SK-N-SH (cell line): ENCODE data around the gene LAMA1. TPM values are rescaled to one million over a fixed set of nuclear protein-coding genes. Genes with fewer than 3 reads are reported as not detected.

Source experiments
- CTCF ChIA-PET: fragments of 300-600, 350-600 bp; formaldehyde crosslinking; extraction: SDS; loops from one replicate; lab custom pipeline; 2021; lab: Yijun Ruan, JAX
- POLR2A ChIA-PET: fragments of 350-600 bp; sonication (Branson Sonifier 250); formaldehyde crosslinking; extraction: SDS; loops from one replicate; lab custom pipeline; 2020; ENCODE audit warnings: antibody characterized with exemption, inconsistent platforms; lab: Yijun Ruan, JAX
- DNase-seq: peaks from one replicate; pipeline ENCODE4 v3.0.0; 2012
- H2AFZ ChIP-seq: fragments of 200-600 bp; sonication (generic); 2 replicates; pipeline ENCODE4 v1.8.1; 2016; ENCODE audit warnings: antibody characterized with exemption, mild to moderate bottlenecking, low read depth
- H3F3A ChIP-seq: fragments of 200-600 bp; sonication (generic); replicated peaks from 2 replicates; pipeline ENCODE3; 2016; ENCODE audit warnings: antibody characterized with exemption, mild to moderate bottlenecking; ENCODE audit not compliant: insufficient read depth
- H3K27ac ChIP-seq, 2 experiments: fragments of 200-500 bp in 1 of 2; fragments of 200-600 bp in 1 of 2; sonication (Bioruptor generic) in 1 of 2; sonication (generic), shearing (Covaris generic) in 1 of 2; 2 replicates each; pipeline versions ENCODE4 v1.5.1 to v1.6.1; 2014 to 2016; ENCODE audit warnings: low read depth in 2 of 2, inconsistent platforms in 1 of 2, low read length in 1 of 2, mild to moderate bottlenecking in 1 of 2, mixed read lengths in 1 of 2
- H3K27me3 ChIP-seq: fragments of 200-600 bp; sonication (generic), shearing (Covaris generic); 2 replicates; pipeline ENCODE4 v1.6.1; 2016; ENCODE audit warnings: mixed run types; ENCODE audit not compliant: insufficient read depth
- H3K36me3 ChIP-seq, 2 experiments: fragments of 200-500 bp in 1 of 2; fragments of 200-600 bp in 1 of 2; sonication (Bioruptor generic) in 1 of 2; sonication (generic) in 1 of 2; replicated peaks in 1 of 2; 2 replicates each; pipeline versions ENCODE3 to v1.5.1; 2014 to 2016; ENCODE audit warnings: low read length in 1 of 2, mild to moderate bottlenecking in 1 of 2; ENCODE audit not compliant: insufficient read depth in 2 of 2, control insufficient read depth in 1 of 2
- H3K4me1 ChIP-seq, 2 experiments: fragments of 200-500 bp in 1 of 2; fragments of 200-600 bp in 1 of 2; sonication (Bioruptor generic) in 1 of 2; sonication (generic), shearing (Covaris generic) in 1 of 2; 2 replicates each; pipeline versions ENCODE4 v1.5.1 to v1.6.1; 2014 to 2016; ENCODE audit warnings: low read depth in 1 of 2, low read length in 1 of 2, mixed run types in 1 of 2; ENCODE audit not compliant: insufficient read depth in 2 of 2, control insufficient read depth in 1 of 2
- H3K4me2 ChIP-seq: fragments of 200-600 bp; sonication (generic), shearing (Covaris generic); 2 replicates; pipeline ENCODE4 v1.6.1; 2017; ENCODE audit warnings: mixed run types
- H3K4me3 ChIP-seq, 2 experiments: fragments of 200-500 bp in 1 of 2; fragments of 200-600 bp in 1 of 2; sonication (Bioruptor generic) in 1 of 2; sonication (generic), shearing (Covaris generic) in 1 of 2; 2 replicates each; pipeline versions ENCODE4 v1.5.1 to v1.8.1; 2014 to 2016; ENCODE audit warnings: low read depth in 2 of 2, inconsistent platforms in 1 of 2, low read length in 1 of 2, mild to moderate bottlenecking in 1 of 2, mixed read lengths in 1 of 2, moderate library complexity in 1 of 2
- H3K79me2 ChIP-seq: fragments of 200-600 bp; sonication (generic); 2 replicates; pipeline ENCODE4 v1.8.1; 2017; ENCODE audit warnings: mild to moderate bottlenecking; ENCODE audit not compliant: insufficient read depth
- H3K9ac ChIP-seq: fragments of 200-600 bp; sonication (generic); 2 replicates; pipeline ENCODE4 v1.6.1; 2017; ENCODE audit warnings: mixed run types
- H3K9me2 ChIP-seq: fragments of 200-600 bp; sonication (generic); 2 replicates; pipeline ENCODE4 v1.6.1; 2017; ENCODE audit warnings: mixed run types
- H3K9me3 ChIP-seq: fragments of 200-600 bp; sonication (generic); 2 replicates; pipeline ENCODE4 v1.6.1; 2017; ENCODE audit warnings: mixed run types, mild to moderate bottlenecking, moderate library complexity
- H4K20me1 ChIP-seq: fragments of 200-600 bp; sonication (generic); 2 replicates; pipeline ENCODE4 v1.6.1; 2017; ENCODE audit warnings: mild to moderate bottlenecking, mixed run types; ENCODE audit not compliant: insufficient read depth
- ELF1 ChIP-seq: IDR thresholded peaks from 2 replicates; pipeline ENCODE4 v1.4.0; 2012
- EZH2phosphoT487 ChIP-seq: fragments of 200-600 bp; sonication (generic); IDR thresholded peaks from 2 replicates; pipeline ENCODE4 v1.6.1; 2017; ENCODE audit warnings: low read depth, mixed run types, mild to moderate bottlenecking, antibody characterized with exemption, moderate library complexity, borderline replicate concordance
- FOSL2 ChIP-seq: IDR thresholded peaks from 2 replicates; pipeline ENCODE4 v1.4.0; 2012; ENCODE audit warnings: low read depth, mild to moderate bottlenecking, moderate library complexity, borderline replicate concordance
- FOXM1 ChIP-seq: IDR thresholded peaks from 2 replicates; pipeline ENCODE4 v1.4.0; 2012; ENCODE audit warnings: low read depth, mild to moderate bottlenecking
- JUND ChIP-seq: IDR thresholded peaks from 2 replicates; pipeline ENCODE4 v1.4.0; 2012
- MXI1 ChIP-seq: IDR thresholded peaks from 2 replicates; pipeline ENCODE4 v1.6.1; 2012; ENCODE audit warnings: mild to moderate bottlenecking, low read depth, low read length, improper control_type of control experiment
- NFIC ChIP-seq: IDR thresholded peaks from 2 replicates; pipeline ENCODE4 v1.4.0; 2012; ENCODE audit warnings: borderline replicate concordance
- NRF1 ChIP-seq: IDR thresholded peaks from 2 replicates; pipeline ENCODE4 v1.6.1; 2012; ENCODE audit warnings: low read depth, mild to moderate bottlenecking, low read length
- RCOR1 ChIP-seq: fragments of 150-350 bp; IDR thresholded peaks from 2 replicates; pipeline ENCODE4 v1.6.1; 2017; ENCODE audit warnings: antibody characterized with exemption, low read length
- SIN3A ChIP-seq: IDR thresholded peaks from 2 replicates; pipeline ENCODE4 v1.6.1; 2012; ENCODE audit warnings: low read depth, mild to moderate bottlenecking, low read length, moderate library complexity, borderline replicate concordance
- SMC3 ChIP-seq: IDR thresholded peaks from 2 replicates; pipeline ENCODE4 v1.6.1; 2012; ENCODE audit warnings: low read depth, low read length, improper control_type of control experiment
- TAF1 ChIP-seq: IDR thresholded peaks from 2 replicates; pipeline ENCODE4 v1.6.1; 2012; ENCODE audit warnings: low read depth, mild to moderate bottlenecking, low read length, moderate library complexity, borderline replicate concordance
- TCF12 ChIP-seq: IDR thresholded peaks from 2 replicates; pipeline ENCODE4 v1.4.0; 2012
- TEAD4 ChIP-seq: IDR thresholded peaks from 2 replicates; pipeline ENCODE4 v1.4.0; 2012; ENCODE audit warnings: mild to moderate bottlenecking, borderline replicate concordance; ENCODE audit not compliant: insufficient read depth
- YY1 ChIP-seq: IDR thresholded peaks from 2 replicates; pipeline ENCODE4 v1.4.0; 2012; ENCODE audit warnings: low read depth, mild to moderate bottlenecking
- WGBS: methylation state at CpG from one replicate; pipeline ENCODE4 v1.1.6; 2017; ENCODE audit warnings: low lambda C conversion rate; 5-methylcytosine and 5-hydroxymethylcytosine counted together
- polyA plus RNA-seq, 3 experiments: library from polyadenylated mRNA; depleted of rRNA; stranded (reverse); fragments of >200 nt; gene quantifications; 2 replicates each; pipeline ENCODE4 v1.2.3, GENCODE V29; 2012
- TF ChIP-seq, protein P1 (sequence below): IDR thresholded peaks from 2 replicates; pipeline ENCODE4 v1.6.1; 2012; ENCODE audit warnings: mild to moderate bottlenecking, low read depth, low read length, moderate library complexity
- TF ChIP-seq, protein P2 (sequence below): IDR thresholded peaks from 2 replicates; pipeline ENCODE4 v1.4.0; 2012; ENCODE audit warnings: low read depth, borderline replicate concordance
- TF ChIP-seq, protein P3 (sequence below): IDR thresholded peaks from 2 replicates; pipeline ENCODE4; 2012
- TF ChIP-seq, protein P4 (sequence below): IDR thresholded peaks from 2 replicates; pipeline ENCODE4 v1.4.0; 2012; ENCODE audit warnings: low read depth, borderline replicate concordance

LAMA1 gene
- polyA plus RNA-seq, 1 of the 3 experiments (the other 2 are of a cell fraction), result 0.07 TPM

DNA sequence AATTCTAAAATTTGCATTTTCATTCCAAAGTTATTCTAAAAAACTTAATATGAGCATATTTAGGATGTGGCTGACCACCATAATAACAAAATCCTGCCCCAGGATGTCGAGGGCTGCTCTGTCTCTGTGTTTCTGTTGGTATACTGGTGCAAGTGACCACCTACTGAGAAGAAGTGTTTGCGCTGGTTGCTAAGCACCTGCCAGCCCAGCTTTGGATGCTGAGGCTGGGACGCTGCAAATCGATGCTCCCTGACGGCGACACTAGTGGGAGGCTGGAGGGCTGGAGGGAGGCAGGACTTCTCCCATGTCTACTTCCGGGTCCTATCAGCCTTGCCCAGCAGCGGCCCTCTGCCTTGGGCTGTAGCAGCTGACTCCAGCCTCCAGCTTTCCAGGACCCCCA is 45.0 kb downstream of the LAMA1 start:
- H3K4me3 ChIP-seq, result no peak overlapping the region
- no peaks in the 10 kb centered on the region for H3K79me2 ChIP-seq
- no peaks in the 10 kb centered on the region for H3K9me3 ChIP-seq
- no peak overlapping the region for H2AFZ ChIP-seq
- no peak overlapping the region for H3K9ac ChIP-seq
- H3K36me3 ChIP-seq, result no peaks in the 10 kb centered on the region
- no peak overlapping the region for H3K27ac ChIP-seq
- no peak for TF ChIP-seq EZH2phosphoT487
- no peak for TF ChIP-seq ELF1
- TF ChIP-seq, protein P1, sequence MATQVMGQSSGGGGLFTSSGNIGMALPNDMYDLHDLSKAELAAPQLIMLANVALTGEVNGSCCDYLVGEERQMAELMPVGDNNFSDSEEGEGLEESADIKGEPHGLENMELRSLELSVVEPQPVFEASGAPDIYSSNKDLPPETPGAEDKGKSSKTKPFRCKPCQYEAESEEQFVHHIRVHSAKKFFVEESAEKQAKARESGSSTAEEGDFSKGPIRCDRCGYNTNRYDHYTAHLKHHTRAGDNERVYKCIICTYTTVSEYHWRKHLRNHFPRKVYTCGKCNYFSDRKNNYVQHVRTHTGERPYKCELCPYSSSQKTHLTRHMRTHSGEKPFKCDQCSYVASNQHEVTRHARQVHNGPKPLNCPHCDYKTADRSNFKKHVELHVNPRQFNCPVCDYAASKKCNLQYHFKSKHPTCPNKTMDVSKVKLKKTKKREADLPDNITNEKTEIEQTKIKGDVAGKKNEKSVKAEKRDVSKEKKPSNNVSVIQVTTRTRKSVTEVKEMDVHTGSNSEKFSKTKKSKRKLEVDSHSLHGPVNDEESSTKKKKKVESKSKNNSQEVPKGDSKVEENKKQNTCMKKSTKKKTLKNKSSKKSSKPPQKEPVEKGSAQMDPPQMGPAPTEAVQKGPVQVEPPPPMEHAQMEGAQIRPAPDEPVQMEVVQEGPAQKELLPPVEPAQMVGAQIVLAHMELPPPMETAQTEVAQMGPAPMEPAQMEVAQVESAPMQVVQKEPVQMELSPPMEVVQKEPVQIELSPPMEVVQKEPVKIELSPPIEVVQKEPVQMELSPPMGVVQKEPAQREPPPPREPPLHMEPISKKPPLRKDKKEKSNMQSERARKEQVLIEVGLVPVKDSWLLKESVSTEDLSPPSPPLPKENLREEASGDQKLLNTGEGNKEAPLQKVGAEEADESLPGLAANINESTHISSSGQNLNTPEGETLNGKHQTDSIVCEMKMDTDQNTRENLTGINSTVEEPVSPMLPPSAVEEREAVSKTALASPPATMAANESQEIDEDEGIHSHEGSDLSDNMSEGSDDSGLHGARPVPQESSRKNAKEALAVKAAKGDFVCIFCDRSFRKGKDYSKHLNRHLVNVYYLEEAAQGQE, result no peak
- TF ChIP-seq RCOR1, result no peak
- TF ChIP-seq TAF1, result no peak
- no peak for TF ChIP-seq FOSL2
- TF ChIP-seq NFIC, result no peak
- TF ChIP-seq, protein P2, sequence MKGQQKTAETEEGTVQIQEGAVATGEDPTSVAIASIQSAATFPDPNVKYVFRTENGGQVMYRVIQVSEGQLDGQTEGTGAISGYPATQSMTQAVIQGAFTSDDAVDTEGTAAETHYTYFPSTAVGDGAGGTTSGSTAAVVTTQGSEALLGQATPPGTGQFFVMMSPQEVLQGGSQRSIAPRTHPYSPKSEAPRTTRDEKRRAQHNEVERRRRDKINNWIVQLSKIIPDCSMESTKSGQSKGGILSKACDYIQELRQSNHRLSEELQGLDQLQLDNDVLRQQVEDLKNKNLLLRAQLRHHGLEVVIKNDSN, result no peak
- no peak overlapping the region for H3K4me2 ChIP-seq
- WGBS, result 66% methylated on average over 8 of the region's 8 CpGs
- CTCF ChIA-PET, result no interaction called here
- no peaks in the 10 kb centered on the region; a peak in 1 of 4 replicates for H3K4me1 ChIP-seq
- no peaks in the 10 kb centered on the region for H3K9me2 ChIP-seq
- no peaks in the 10 kb centered on the region for H3K27me3 ChIP-seq
- H3F3A ChIP-seq, result no peaks in the 10 kb centered on the region
- POLR2A ChIA-PET, result no interaction called here
- no peak for DNase-seq
- no peaks in the 10 kb centered on the region for H4K20me1 ChIP-seq

DNA sequence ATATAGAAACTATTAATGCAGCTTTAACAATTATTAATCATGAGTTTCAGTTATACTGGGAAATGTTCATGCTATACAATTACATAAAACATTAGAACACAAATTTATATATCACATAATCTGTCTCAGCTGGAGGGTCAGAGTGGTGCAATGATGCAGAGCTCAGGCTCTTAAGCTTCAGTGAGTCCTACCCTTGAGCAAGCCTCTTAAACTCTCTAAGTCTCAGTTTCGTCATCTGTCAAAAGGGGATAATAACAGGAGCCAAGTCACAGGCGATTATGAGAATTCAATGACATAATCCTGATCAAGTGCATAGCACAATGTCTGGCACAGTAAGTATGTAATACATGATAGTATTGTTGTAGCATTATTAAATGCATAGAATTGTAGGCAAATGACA is 46.0 kb downstream of the LAMA1 start:
- no peak overlapping the region for H3K4me3 ChIP-seq
- H3K4me2 ChIP-seq, result no peak overlapping the region
- no peaks in the 10 kb centered on the region for H3K9me3 ChIP-seq
- H3K36me3 ChIP-seq, result no peaks in the 10 kb centered on the region
- no peaks in the 10 kb centered on the region; a peak in 1 of 4 replicates for H3K4me1 ChIP-seq
- H3K9ac ChIP-seq, result no peak overlapping the region
- no peaks in the 10 kb centered on the region for H3K9me2 ChIP-seq
- DNase-seq, result no peak
- no peaks in the 10 kb centered on the region for H3K79me2 ChIP-seq
- no peaks in the 10 kb centered on the region for H3K27me3 ChIP-seq
- H2AFZ ChIP-seq, result no peak overlapping the region
- CTCF ChIA-PET, result interaction anchor here (1.0 to 1.9 kb wide), 3 partner anchors 10 to 105 kb away, joined by 4 to 7 read pairs (median 6); no protein-coding TSS in a partner anchor
- no peaks in the 10 kb centered on the region for H4K20me1 ChIP-seq
- H3F3A ChIP-seq, result no peaks in the 10 kb centered on the region
- 45% methylated on average over 2 of the region's 2 CpGs for WGBS
- POLR2A ChIA-PET, result no interaction called here
- no peak overlapping the region for H3K27ac ChIP-seq
- no peak for TF ChIP-seq NRF1
- TF ChIP-seq JUND, result no peak
- TF ChIP-seq, protein P2, result no peak
- TF ChIP-seq SMC3, result no peak
- TF ChIP-seq YY1, result no peak
- no peak for TF ChIP-seq FOXM1
- no peak for TF ChIP-seq SIN3A
- TF ChIP-seq TCF12, result no peak
- TF ChIP-seq, protein P3, sequence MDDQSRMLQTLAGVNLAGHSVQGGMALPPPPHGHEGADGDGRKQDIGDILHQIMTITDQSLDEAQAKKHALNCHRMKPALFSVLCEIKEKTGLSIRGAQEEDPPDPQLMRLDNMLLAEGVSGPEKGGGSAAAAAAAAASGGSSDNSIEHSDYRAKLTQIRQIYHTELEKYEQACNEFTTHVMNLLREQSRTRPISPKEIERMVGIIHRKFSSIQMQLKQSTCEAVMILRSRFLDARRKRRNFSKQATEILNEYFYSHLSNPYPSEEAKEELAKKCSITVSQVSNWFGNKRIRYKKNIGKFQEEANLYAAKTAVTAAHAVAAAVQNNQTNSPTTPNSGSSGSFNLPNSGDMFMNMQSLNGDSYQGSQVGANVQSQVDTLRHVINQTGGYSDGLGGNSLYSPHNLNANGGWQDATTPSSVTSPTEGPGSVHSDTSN, result no peak
- TF ChIP-seq EZH2phosphoT487, result no peak
- TF ChIP-seq, protein P4, sequence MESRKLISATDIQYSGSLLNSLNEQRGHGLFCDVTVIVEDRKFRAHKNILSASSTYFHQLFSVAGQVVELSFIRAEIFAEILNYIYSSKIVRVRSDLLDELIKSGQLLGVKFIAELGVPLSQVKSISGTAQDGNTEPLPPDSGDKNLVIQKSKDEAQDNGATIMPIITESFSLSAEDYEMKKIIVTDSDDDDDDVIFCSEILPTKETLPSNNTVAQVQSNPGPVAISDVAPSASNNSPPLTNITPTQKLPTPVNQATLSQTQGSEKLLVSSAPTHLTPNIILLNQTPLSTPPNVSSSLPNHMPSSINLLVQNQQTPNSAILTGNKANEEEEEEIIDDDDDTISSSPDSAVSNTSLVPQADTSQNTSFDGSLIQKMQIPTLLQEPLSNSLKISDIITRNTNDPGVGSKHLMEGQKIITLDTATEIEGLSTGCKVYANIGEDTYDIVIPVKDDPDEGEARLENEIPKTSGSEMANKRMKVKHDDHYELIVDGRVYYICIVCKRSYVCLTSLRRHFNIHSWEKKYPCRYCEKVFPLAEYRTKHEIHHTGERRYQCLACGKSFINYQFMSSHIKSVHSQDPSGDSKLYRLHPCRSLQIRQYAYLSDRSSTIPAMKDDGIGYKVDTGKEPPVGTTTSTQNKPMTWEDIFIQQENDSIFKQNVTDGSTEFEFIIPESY, result no peak
- no peak for TF ChIP-seq TEAD4
- no peak for TF ChIP-seq MXI1
